Stimulated activated CD4-positive, alpha-beta T cell treated with anti-CD3 and anti-CD28 coated beads, Interleukin-4, amount 100 ng/mL, for 48 hours (primary cell): ENCODE data around the gene STK11IP.

Source experiments
- DNase-seq, 2 donors: peaks; one replicate each; pipeline ENCODE4 v3.0.0-alpha.2; 2020; ENCODE audit warnings: low read depth in 2 of 2

Gene STK11IP

GRCh38 chr2:219581346-219581745 is 16.3 kb upstream of the STK11IP start:
- DNase-seq, result no peak

GRCh38 chr2:219591091-219591490 is 6.6 kb upstream of the STK11IP start:
- DNase-seq, result no peak

- DNase-seq, result no peak
Measured at GRCh38 chr2:219592736-219593135, 4.9 kb upstream of the STK11IP start.

- no peak for DNase-seq
Measured at GRCh38 chr2:219593154-219593553, 4.5 kb upstream of the STK11IP start.

GRCh38 chr2:219595256-219595655 is 2.4 kb upstream of the STK11IP start:
- DNase-seq, result no peak

- no peak for DNase-seq
Measured at GRCh38 chr2:219596954-219597551, 604 bp upstream of the STK11IP start.

- DNase-seq, result no peak
Measured at GRCh38 chr2:219598308-219599078, 836 bp downstream of the STK11IP start.

- DNase-seq, result no peak
Measured at GRCh38 chr2:219603771-219604170, 6.1 kb downstream of the STK11IP start.

- DNase-seq, result no peak
Measured at GRCh38 chr2:219605607-219605954, 7.9 kb downstream of the STK11IP start.

GRCh38 chr2:219607931-219608330 is 10.3 kb downstream of the STK11IP start:
- no peak for DNase-seq

GRCh38 chr2:219608399-219608964 is 10.8 kb downstream of the STK11IP start:
- no peak for DNase-seq

GRCh38 chr2:219609149-219609750 is 11.6 kb downstream of the STK11IP start:
- no peak for DNase-seq

- DNase-seq, result no peak
Measured at GRCh38 chr2:219611306-219611705, 13.6 kb downstream of the STK11IP start.

- DNase-seq, result no peak
Measured at GRCh38 chr2:219611866-219612576, 14.4 kb downstream of the STK11IP start.

GRCh38 chr2:219612577-219613286 is 15.1 kb downstream of the STK11IP start:
- DNase-seq, result no peak

GRCh38 chr2:219613461-219614070 is 15.9 kb downstream of the STK11IP start:
- no peak for DNase-seq

- no peak for DNase-seq
Measured at GRCh38 chr2:219614076-219614860, 16.6 kb downstream of the STK11IP start.

- no peak for DNase-seq
Measured at GRCh38 chr2:219615036-219615435, 17.4 kb downstream of the STK11IP start.

GRCh38 chr2:219615894-219616293 is 18.2 kb downstream of the STK11IP start:
- DNase-seq, result no peak

GRCh38 chr2:219616550-219616949 is 18.9 kb downstream of the STK11IP start:
- no peak for DNase-seq
